ENCODE data around the gene NEMF. TPM values are rescaled to one million over a fixed set of nuclear protein-coding genes. Genes with fewer than 3 reads are reported as not detected.
"Not testable (repeated sequence)": the region's sequence is repeated elsewhere in the genome, so short reads cannot be mapped to it uniquely, and the experiment has no call there.

Gene NEMF
- total RNA-seq, 1 donor from 2014 or later, result 132 TPM

DNA sequence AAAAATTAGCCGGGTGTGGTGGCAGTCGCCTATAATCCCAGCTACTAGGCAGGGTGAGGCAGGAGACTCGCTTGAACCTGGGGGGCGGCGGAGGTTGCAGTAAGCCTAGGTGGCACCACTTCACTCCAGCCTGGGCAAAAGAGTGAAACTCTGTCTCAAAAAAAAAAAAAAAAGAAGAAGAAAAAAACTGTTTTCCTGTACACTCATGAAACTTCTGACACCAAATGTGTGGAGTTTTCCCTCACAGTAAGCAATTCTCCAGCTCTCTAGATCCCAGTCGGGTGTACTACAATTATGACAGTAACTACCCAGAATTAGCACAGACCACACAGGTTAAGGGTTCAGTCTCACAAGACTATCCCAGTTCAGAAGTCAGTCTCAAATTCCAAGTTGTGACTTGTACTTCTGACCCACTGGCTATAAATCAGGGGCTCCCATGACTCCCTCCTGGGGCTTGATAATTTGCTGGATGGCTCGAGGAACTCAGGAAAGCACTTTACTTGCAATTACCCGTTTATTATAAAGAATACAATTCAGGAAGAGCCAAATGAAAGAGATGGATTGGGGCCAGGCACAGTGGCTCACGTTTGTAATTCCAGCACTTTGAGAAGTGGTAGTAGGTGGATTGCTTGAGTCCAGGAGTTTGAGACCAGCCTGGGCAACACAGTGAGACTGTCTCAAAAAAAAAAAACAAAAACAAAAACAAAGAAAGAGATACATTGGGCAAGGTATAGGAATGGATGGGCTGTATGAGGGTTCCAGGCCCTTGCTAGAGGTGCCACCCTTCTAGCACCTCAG is 27.9 kb upstream of the NEMF start:
- DNase-seq (ENCODE audit: low spot score in 2 of 2), result no peak
- no peak for FAIRE-seq

DNA sequence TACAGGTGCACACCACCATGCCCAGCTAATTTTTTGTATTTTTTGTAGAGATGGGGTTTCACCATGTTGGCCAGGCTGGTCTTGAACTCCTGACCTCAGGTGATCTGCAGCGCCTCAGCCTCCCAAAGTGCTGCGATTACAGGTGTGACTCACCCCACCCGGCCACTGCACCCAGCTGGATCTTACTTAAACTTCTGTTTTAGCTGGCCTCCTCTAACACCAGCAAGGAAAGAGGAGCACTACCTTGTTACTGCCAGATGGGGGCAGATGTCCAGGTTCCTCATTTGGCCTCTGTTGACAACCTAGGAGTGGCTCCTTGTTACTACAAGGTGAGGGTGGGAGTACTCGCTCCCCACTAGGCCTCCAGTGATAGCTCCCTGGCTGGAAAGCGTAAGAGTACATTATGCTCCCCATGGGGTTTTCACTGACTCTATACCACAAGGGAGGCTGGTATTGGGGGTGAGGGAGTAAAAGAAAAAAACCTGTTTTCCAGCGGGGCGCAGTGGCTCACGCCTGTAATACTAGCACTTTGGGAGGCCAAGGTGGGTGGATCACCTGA is 27.1 kb upstream of the NEMF start:
- FAIRE-seq (no peak), DNase-seq (ENCODE audit: low spot score in 2 of 2) (no peak)

DNA sequence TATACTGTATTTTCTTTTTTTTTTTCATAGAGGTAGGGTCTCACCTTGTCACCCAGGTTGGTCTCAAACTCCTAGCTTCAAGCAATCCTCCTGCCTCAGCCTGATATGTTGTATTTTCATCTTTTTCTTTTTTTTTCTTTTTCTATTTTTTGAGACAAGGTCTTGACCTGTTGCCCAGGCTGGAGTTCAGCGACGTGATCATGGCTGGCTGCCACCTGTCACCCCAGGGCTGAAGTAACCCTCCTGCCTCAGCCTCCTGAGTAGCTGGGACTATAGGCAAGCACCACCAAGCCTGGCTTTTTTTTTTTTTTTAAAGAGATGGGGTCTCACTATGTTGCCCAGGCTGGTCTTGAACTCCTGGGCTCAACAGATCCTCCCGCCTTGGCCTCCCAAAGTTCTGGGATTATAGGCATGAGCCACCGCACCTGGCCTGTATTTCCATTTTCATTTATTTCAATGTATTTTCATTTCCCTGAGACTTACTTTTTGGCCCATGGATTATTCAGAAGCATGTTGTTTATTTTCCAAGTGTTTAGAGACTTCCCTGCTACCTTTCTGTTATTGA is 24.1 kb upstream of the NEMF start:
- no peak for FAIRE-seq
- DNase-seq (ENCODE audit: low spot score in 2 of 2), result no peak

DNA sequence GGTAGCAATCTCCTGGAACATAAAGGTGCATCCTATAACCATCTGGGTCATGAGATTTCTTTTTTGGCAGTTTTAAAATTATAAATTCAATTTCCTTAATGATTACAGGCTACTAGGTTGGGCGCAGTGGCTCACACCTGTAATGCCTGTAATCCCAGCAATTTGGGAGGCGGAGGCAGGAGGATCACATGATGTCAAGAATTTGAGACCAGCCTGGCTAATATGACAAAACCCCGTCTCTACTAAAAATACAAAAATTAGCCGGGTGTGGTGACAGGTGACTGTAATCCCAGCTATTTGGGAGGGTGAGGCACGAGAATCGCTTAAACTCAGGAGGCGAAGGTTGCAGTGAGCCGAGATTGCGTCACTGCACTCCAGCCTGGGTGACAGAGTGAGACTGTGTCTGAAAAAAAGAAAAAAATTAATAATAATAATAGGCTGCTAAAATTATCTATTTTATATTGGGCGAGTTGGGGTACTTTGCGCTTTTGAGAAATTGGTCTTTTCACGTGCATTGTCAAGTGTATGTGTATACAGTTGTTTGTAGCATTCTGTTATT is 23.1 kb upstream of the NEMF start:
- DNase-seq (ENCODE audit: low spot score in 2 of 2) (no peak), FAIRE-seq (no peak)

DNA sequence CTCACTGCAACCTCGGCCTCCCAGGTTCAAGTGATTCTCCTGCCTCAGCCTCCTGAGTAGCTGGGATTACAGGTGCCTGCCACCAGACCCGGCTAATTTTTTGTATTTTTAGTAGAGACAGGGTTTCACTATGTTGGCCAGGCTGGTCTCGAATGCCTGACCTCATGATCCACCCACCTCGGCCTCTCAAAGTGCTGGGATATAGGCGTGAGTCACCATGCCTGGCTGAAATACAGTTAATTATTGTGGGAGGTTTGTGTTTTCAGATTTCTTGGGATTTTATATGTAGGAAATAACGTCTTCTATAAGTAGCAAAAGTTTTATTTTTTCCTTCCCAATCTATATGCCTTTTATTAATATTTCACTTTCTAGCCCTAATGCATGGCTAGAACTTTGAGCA is 21.0 kb upstream of the NEMF start:
- FAIRE-seq, result not testable (repeated sequence)

DNA sequence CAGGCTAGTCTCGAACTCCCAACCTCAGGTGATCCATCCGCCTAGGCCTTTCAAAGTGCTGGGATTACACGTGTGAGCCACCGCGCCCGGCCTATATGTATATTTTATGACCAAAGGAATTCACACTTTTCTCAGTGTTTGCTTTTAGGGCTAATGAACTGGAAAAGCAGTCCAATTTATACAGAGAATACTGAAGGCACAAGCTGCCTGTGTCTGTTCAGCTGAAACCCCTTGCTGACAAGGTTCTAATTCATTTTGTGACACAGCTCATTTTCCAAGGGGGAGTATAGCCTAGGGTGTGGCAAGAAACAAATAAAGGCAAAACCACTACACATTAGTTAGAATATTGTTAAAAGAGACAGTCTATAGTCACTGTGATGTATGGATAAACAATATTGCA is 18.3 kb upstream of the NEMF start:
- FAIRE-seq (no peak), DNase-seq (ENCODE audit: low spot score in 2 of 2) (no peak)

More for the DNA sequence above, 21.0 kb upstream of the NEMF start:
- DNase-seq (ENCODE audit: low spot score in 2 of 2), result not testable (repeated sequence)

DNA sequence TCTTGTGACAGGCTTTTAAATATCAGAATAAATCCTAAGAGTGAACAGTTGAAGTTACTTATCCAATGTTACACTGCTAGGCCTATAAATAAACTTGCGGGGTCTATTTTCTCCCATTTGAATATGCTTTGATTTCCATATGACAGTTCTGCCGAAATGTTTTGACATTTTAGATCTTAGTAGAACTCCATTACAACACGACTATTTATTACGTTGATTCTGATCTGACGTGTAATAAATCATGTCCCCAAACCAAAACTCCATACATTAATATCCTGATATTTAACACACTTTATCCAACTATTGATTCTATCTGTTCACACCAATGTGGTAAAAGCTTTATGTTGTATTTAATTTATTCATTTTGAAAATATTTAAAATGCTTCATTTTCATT is 16.1 kb upstream of the NEMF start:
- FAIRE-seq (no peak), DNase-seq (ENCODE audit: low spot score in 2 of 2) (no peak)

DNA sequence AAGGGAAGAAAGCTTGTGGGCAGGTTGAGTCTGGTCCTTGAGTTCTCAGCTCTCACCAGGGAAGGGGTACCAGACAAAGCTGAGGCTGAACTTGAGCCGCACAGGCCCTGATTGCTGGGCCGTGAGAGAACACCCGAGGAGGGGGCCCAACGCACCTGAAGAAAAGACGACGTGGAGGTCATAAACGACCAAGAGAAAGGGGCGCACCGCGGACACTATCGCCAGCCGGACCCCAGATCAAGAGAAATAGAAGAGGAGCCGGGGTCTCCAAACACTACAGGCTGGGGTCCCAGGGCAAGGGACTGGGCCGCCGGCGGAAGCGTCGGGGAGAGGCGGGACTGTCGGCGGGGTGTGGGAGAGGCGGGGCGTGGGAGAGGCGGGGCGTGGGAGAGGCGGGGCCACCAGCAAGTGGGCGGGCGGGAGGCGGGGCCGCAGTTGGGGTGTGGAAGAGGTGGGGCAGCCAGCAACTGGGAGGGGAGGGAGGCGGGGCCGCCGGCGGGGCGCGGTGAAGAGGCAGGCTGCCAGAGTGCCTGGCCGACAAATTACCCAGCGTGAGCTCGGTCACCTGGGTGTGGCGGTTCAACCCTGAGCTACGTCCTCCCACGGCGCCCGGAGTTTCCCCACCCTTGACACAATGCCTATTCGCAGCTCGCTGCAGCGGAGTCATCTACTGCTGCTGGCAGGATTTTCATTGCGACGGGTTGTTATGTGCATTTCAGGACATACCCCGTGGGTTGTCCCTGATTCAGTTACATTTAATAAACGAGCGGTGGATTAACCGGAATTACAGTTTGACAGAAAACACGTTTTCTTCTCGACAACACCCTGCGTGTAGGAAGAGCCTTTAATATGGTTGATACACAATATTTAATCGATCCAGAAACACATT is 15.5 kb upstream of the NEMF start:
- no peak for FAIRE-seq
- peak; percentile 82 to 92 for DNase-seq (ENCODE audit: low spot score in 2 of 2)

DNA sequence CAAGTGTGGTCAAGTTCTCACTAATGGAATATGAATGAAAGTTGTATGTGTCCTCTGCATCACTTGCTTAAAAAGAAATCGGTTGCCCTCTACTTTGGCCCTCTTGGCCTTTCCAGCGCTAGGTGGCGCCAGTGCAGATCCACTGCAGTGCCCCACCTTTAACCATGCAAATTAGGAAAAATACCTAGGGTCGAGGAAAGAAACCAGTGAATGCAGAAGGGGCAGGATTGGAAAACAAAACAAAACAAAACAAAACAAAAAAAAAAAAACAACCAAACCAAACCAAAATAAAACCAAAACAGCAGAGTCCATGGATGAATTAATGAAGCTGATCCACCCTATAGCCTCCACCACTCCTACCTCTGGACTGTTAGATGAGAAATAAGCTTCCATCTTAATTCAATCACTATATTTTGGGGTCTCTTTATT is 12.9 kb upstream of the NEMF start:
- FAIRE-seq (no peak), DNase-seq (ENCODE audit: low spot score in 2 of 2) (no peak)

DNA sequence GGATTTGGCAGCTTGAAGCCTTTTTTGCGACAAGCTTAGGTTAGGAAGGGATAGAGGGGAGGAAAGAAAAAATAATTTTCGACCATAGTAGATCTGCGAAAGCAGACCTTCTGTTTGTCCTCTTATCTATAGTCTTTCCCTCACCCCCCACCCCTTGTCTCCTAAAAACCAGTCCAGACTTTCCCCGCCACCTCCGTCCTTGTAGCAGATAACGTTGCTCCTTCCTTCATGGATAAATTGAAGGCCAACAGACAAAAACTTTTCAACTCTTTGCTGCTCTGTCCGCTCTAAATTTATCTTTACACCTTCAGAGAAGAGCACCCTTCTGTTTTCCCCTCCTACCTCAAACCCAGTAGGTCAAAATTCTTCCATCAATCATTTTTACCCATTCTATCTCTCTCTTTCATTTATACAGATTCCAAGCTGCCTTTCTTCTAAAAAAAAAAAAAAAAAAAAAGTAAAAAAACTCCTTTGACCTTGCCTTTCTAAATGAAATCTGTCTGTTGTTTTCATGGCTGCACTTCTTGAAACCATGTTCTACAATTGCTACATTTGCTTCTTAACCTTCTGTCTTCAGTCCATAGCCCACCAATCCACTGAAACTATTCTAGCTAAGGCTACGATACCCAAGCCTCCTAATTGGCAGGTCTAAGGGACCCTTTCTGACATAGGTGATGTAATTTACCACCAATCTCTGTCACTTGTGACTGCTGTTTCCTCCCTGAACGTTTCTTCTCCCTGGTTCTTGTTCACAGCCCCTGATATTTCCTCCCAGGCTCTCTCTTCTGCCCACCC is 11.1 kb upstream of the NEMF start:
- DNase-seq (ENCODE audit: low spot score in 2 of 2), result no peak
- FAIRE-seq, result no peak

DNA sequence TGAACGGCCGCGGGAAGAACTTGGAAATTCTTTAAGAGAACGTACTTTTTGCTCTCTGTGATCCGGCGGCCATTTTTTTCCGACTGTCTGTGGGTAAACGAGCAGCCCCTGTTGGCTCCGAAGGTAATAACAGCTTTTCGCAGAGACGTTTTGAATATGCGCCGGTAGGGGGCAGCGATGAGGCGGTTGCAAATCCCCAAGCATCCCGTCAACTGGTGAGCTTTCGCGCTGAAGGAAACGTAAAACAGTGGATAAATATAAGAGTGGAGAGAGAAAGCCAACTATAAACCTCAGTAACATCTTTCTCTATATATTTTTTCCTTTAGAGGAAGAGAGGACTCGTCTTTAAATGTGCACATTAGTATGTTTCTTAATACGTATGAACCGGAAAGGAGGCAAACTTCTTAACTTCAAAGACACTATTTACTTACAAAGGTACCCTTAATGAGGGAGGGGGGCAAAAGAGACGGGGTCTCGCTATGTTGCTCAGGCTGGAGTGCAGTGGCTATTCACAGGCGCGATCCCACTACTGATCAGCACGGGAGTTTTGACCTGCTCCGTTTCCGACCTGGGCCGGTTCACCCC is 9.6 kb upstream of the NEMF start:
- DNase-seq (ENCODE audit: low spot score in 2 of 2), result peak; percentile 41 to 58
- no peak for FAIRE-seq

DNA sequence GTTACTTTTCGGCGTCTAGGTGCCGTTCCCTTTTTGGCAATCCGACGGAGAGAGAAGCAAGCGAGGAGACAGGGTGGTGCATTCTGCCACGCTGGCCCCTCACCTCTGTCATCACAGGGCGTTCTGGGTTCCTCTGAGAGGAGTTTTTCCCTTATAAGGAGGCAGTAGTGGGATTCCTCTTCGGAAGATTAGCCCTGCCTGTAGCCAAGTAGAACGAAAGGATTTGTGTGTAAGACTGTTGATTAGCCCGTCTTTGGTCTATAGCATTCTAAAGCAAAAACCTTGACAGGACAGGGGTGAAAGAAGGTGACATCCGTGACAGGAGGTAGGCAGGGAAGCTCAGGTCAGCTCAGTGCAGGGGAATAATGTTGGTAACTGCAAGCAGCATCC is 9.1 kb upstream of the NEMF start:
- FAIRE-seq (no peak), DNase-seq (ENCODE audit: low spot score in 2 of 2) (peak in 1 of 2 donors; percentile 25)

DNA sequence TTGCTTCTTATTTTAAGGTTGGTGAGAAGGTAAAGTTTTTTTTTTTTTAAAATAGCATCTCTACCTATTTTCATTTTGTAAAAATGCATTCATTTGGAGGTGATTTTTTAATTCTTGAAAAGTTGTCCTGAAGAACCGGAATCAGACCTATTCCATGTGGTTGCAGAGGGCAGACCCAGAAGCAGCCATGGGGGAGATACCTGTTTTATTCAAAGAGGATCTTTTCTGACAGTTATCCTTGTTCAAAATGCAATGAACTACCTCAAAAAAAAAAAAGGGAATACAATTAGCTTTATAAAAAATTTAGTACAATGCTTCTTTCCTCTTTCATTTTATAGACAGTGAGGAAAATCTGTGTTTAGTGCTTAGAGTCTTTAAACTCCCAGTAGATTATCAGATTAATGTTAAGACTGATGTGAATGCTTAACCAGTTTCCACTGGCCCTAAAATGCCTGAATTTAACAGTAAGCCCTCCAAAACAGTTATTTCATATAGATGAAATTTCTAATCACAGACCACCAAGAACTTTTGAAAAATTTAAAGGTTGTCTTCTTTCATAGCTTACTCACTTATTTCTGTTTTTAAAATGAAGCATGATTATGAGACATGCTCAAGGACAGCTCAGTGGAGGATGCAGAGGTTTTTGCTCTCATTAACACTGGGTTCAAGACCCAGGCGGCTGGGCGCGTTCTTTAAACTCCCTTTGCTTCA is 8.6 kb upstream of the NEMF start:
- FAIRE-seq (no peak), DNase-seq (ENCODE audit: low spot score in 2 of 2) (no peak)

DNA sequence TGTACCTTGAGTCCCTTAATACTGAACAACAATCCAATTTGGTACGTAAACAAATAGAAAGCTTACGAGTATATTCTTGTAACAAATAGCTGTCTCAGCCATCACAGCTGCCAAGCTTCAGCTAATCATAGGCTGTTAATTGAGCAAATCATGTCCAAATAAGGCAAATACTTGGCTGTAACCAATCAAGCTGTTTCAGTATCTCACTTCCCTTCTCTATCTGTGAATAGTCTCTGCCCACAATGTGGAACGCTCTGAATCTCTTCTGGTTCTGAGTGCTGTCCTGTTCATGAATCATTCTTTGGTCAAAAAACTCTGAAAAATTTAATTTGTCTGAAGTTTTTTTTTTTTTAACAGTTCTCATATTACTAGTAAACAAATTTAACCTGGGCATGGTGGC is 5.8 kb upstream of the NEMF start:
- DNase-seq (ENCODE audit: low spot score in 2 of 2) (no peak), FAIRE-seq (no peak)

DNA sequence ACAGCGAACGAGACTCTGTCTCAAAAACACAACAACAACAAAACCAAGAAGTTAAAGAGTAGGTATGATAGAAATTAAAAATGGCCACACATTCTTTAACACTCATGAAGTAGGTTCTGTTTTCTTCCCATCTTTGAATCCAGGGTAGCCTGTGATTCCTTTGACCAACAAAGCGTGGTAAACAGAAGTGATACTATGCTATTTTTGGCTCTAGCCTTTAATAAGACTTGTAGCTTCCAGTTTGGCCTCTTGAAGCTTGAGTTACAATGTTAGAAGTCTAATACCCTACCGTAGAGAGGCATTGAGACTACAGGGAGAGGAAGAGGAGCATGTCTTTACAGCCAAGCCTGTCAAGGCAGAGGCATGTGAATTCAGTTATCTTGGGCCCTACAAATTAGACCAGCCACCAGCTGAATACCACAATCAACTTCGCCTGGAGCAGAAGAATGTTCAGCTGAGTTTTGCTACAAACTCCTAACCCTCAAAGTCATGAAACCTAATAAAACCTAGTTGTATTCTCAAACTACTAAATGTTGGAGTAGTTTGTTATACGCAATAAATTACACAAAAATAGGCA is 4.9 kb upstream of the NEMF start:
- no peak for DNase-seq (ENCODE audit: low spot score in 2 of 2)
- no peak for FAIRE-seq

DNA sequence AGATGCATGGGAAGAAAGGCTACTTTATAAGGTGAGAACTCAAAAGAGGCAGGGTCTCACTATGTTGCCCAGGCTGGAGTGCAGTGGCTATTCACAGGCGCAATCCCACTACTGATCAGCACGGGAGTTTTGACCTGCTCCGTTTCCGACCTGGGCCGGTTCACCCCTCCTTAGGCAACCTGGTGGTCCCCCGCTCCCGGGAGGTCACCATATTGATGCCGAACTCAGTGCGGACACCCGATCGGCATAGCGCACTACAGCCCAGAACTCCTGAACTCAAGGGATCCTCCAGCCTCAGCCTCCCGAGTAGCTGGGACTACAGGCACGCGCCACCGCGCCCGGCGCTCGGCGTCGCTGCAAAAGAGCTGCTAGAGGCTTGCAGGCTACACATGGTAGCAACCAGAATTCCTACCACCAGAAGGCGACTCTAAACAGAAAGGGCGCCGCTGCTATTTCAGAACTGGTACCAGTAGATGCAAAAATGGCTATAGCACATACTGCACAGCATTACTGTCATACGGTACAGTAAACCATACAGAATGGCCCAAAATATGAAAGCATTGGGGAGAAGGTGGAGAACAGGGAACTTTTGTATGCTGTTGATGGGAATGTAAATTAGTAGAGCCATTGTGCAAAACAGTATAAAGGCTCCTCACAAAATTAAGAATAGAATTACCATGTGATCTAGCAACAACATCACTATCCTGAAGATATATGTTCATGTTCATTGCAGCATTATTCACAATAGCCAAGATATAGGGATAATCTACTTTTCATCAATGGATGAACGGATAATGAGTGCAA is 1.2 kb upstream of the NEMF start:
- FAIRE-seq (no peak), DNase-seq (ENCODE audit: low spot score in 2 of 2) (peak in 1 of 2 donors; percentile 44)

DNA sequence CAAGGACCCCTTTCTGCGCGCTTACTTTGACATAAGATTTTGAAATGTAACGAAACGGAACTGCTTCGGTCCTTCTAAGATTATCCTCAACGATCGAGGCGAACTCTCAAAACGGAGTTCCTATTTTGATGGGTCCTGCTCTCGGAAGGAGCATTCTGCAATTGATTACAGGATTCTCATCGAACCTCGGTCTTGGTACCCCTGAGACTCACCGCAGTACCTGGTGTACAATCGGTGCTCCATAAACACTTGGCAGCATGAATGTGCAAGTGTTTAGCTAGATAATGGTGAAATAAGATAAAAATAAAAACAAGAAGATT is 530 bp upstream of the NEMF start:
- FAIRE-seq, result no peak
- no peak for DNase-seq (ENCODE audit: low spot score in 2 of 2)

DNA sequence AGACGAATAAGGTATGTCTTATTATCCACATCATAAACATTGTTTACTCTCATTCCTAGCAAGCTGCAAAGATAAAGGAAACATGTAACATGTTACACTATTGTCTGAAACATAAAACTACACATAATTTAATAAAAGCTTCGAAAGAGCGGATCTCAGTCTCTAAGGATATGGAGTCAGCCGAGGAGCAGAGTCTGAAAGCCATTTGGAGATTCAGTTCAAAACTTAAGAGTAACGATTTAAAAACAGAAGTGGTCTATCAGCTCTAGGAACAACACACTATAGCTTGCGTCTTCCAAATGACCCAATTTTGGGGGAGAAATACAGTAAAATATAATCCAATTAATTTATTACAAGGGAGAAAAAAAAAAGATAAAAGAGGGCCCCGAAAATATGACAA is 775 bp downstream of the NEMF start:
- no peak for FAIRE-seq

More for the DNA sequence above, 775 bp downstream of the NEMF start:
- no peak for DNase-seq (ENCODE audit: low spot score in 2 of 2)
